K562 (cell line): ENCODE results near the gene ZNF213. TPM values are rescaled to one million over a fixed set of nuclear protein-coding genes. Genes with fewer than 3 reads are reported as not detected.

Experiments
- ATAC-seq: fragments of 200-7000 bp; cut with Tn5 transposase; 3 replicates; pipeline ENCODE4 v1.9.1; 2020; ENCODE audit warnings: moderate library complexity
- BruUV-seq: library from RNA; stranded (reverse); fragments of 400-500 nt; replicated peaks from 2 replicates; lab custom pipeline; 2021; lab: Mats Ljungman, UMichigan
- CTCF ChIA-PET: fragments of 300-600 bp; formaldehyde crosslinking; extraction: SDS; loops from one replicate; lab custom pipeline; 2021; ENCODE audit warnings: low intra/inter-chr PET ratio; lab: Yijun Ruan, JAX
- POLR2A ChIA-PET: fragments of 300-600, 350-650 bp; sonication (Branson Sonifier 250); formaldehyde crosslinking; extraction: SDS; loops from one replicate; lab custom pipeline; 2021; ENCODE audit warnings: antibody characterized with exemption, inconsistent platforms; lab: Yijun Ruan, JAX
- DNase-seq, 4 experiments: peaks; one replicate each; pipeline versions ENCODE4 v3.0.0 to v3.0.0-alpha.2; 2011 to 2018; ENCODE audit warnings: low spot score in 3 of 4, mixed read lengths in 3 of 4; ENCODE audit errors: extremely low read depth in 1 of 4
- FAIRE-seq: peaks from 2 replicates; lab custom pipeline; 2011; peaks lifted over from hg19 to GRCh38; lab: Jason Lieb, UNC
- H2AFZ ChIP-seq: 2 replicates; pipeline ENCODE4 v1.6.0; 2011; ENCODE audit warnings: low read depth, low read length, control low read depth, inconsistent platforms
- H3K27ac ChIP-seq: fragments of 200-600 bp; 3 replicates; pipeline ENCODE4 v1.8.0; 2011; ENCODE audit warnings: low read depth, mild to moderate bottlenecking, control low read depth, inconsistent platforms, low read length, moderate library complexity, mixed read lengths; ENCODE audit errors: extremely low read depth
- H3K27me3 ChIP-seq, 2 experiments: fragments of 300-600 bp in 1 of 2; 2 replicates in 1 of 2; 3 replicates in 1 of 2; pipeline versions ENCODE4 v1.6.0 to v1.8.0; 2011; ENCODE audit warnings: inconsistent platforms in 2 of 2, low read length in 2 of 2, mild to moderate bottlenecking in 1 of 2, mixed read lengths in 1 of 2, moderate library complexity in 1 of 2; ENCODE audit not compliant: control insufficient read depth in 2 of 2, insufficient read depth in 2 of 2
- H3K36me3 ChIP-seq: fragments of 300-600 bp; 3 replicates; pipeline ENCODE4 v1.8.0; 2011; ENCODE audit warnings: mild to moderate bottlenecking, low read length, inconsistent platforms; ENCODE audit not compliant: control insufficient read depth, insufficient read depth
- H3K4me1 ChIP-seq, 2 experiments: fragments of 200-600 bp in 1 of 2; replicated peaks in 1 of 2; 2 replicates in 1 of 2; 3 replicates in 1 of 2; pipeline versions ENCODE4 v1.5.1 to v1.8.0; 2011; ENCODE audit warnings: inconsistent platforms in 2 of 2, low read length in 2 of 2, mild to moderate bottlenecking in 1 of 2, mixed read lengths in 1 of 2, moderate library complexity in 1 of 2; ENCODE audit not compliant: control insufficient read depth in 2 of 2, insufficient read depth in 2 of 2
- H3K4me2 ChIP-seq: 2 replicates; pipeline ENCODE4 v1.6.1; 2011; ENCODE audit warnings: low read length, control low read depth, inconsistent platforms, mixed read lengths; ENCODE audit not compliant: insufficient read depth
- H3K4me3 ChIP-seq: fragments of 200-600 bp; sonication (generic), shearing (Covaris generic); 2 replicates; pipeline ENCODE4 v1.5.1; 2016; ENCODE audit warnings: control low read depth, inconsistent platforms
- H3K79me2 ChIP-seq: fragments of 200-600 bp; 3 replicates; pipeline ENCODE4 v1.8.0; 2011; ENCODE audit warnings: low read length, inconsistent platforms; ENCODE audit not compliant: control insufficient read depth, insufficient read depth
- H3K9ac ChIP-seq, 2 experiments: 2 replicates each; pipeline versions ENCODE4 v1.6.0 to v1.6.1; 2011; ENCODE audit warnings: low read depth in 2 of 2, low read length in 2 of 2, control low read depth in 1 of 2, inconsistent platforms in 1 of 2, mild to moderate bottlenecking in 1 of 2, mixed read lengths in 1 of 2; ENCODE audit not compliant: insufficient read depth in 1 of 2
- H3K9me1 ChIP-seq: one replicate; pipeline ENCODE4 v1.6.0; 2011; ENCODE audit warnings: inconsistent platforms, mild to moderate bottlenecking, low read length, moderate library complexity; ENCODE audit not compliant: control insufficient read depth, insufficient read depth
- H3K9me3 ChIP-seq: replicated peaks from 2 replicates; pipeline ENCODE4 v1.5.1; 2011; ENCODE audit warnings: low read depth, low read length, inconsistent platforms; ENCODE audit not compliant: control insufficient read depth, insufficient read depth
- H4K20me1 ChIP-seq: replicated peaks from 2 replicates; pipeline ENCODE4 v1.6.1; 2011; ENCODE audit warnings: low read length, inconsistent platforms, mixed read lengths; ENCODE audit not compliant: control insufficient read depth, insufficient read depth
- BRF2 ChIP-seq: IDR thresholded peaks from 3 replicates; pipeline ENCODE4 v1.6.1; 2011; ENCODE audit warnings: borderline replicate concordance, mild to moderate bottlenecking; ENCODE audit not compliant: insufficient read length, insufficient read depth
- HDAC8 ChIP-seq: fragments of 450-650 bp; IDR thresholded peaks from 2 replicates; pipeline ENCODE4 v1.6.1; 2016; ENCODE audit warnings: mild to moderate bottlenecking, missing genetic modification characterization, moderate library complexity, missing compliant biosample characterization
- HNRNPK ChIP-seq: fragments of 200-400 bp; formaldehyde crosslinking; IDR thresholded peaks from one replicate; pipeline ENCODE4 v1.6.1; 2018; ENCODE audit warnings: mild to moderate bottlenecking, low read depth, low read length; ENCODE audit not compliant: poor library complexity, severe bottlenecking
- KLF13 ChIP-seq: fragments of 450-650 bp; IDR thresholded peaks from 2 replicates; pipeline ENCODE4 v1.6.1; 2016; ENCODE audit warnings: missing genetic modification characterization, low read depth, mild to moderate bottlenecking, missing compliant biosample characterization, moderate library complexity, borderline replicate concordance
- NR2C2 ChIP-seq, 2 experiments: fragments of 200-800 bp in 1 of 2; sonication (Bioruptor generic) in 1 of 2; sonication (generic) in 1 of 2; formaldehyde crosslinking in 1 of 2; IDR thresholded peaks; 2 replicates each; pipeline versions ENCODE4 v1.6.1 to v1.8.0; 2016 to 2022; ENCODE audit warnings: mild to moderate bottlenecking in 1 of 2, missing compliant biosample characterization in 1 of 2, missing genetic modification characterization in 1 of 2, missing genetic modification reagents in 1 of 2
- POLR3A ChIP-seq: IDR thresholded peaks from 2 replicates; pipeline ENCODE4 v1.6.1; 2011; ENCODE audit warnings: borderline replicate concordance, mild to moderate bottlenecking, moderate library complexity; ENCODE audit not compliant: insufficient read length, insufficient read depth; ENCODE audit errors: extremely low read depth
- SNAPC5 ChIP-seq: fragments of 250-450 bp; sonication (Bioruptor Pico); IDR thresholded peaks from 2 replicates; pipeline ENCODE4 v1.8.0; 2021; ENCODE audit warnings: moderate library complexity, mild to moderate bottlenecking, inconsistent platforms
- TFE3 ChIP-seq: fragments of 450-650 bp; formaldehyde crosslinking; IDR thresholded peaks from 2 replicates; pipeline ENCODE4 v1.4.0; 2020; ENCODE audit warnings: mild to moderate bottlenecking, mixed read lengths
- ZBTB11 ChIP-seq, 3 experiments: fragments of 200-800 bp in 1 of 3; fragments of 250-450 bp in 1 of 3; fragments of 450-650 bp in 1 of 3; sonication (Bioruptor Pico) in 1 of 3; sonication (Bioruptor generic) in 1 of 3; formaldehyde crosslinking in 1 of 3; IDR thresholded peaks; 2 replicates each; pipeline versions ENCODE4 v1.6.1 to v1.8.0; 2016 to 2022; ENCODE audit warnings: mild to moderate bottlenecking in 2 of 3, missing genetic modification characterization in 2 of 3, missing compliant biosample characterization in 1 of 3, moderate library complexity in 1 of 3
- ZNF184 ChIP-seq: sonication (generic); formaldehyde crosslinking; IDR thresholded peaks from 2 replicates; pipeline ENCODE4 v1.5.0; 2020; ENCODE audit warnings: missing genetic modification reagents
- WGBS: fragments of 100-300 bp; shearing (Covaris generic); methylation state at CpG from one replicate; pipeline ENCODE4 v1.1.6; 2016; ENCODE audit warnings: low coverage, mixed read lengths; ENCODE audit not compliant: insufficient coverage; ENCODE audit errors: missing lambda C conversion rate; 5-methylcytosine and 5-hydroxymethylcytosine counted together
- in situ Hi-C: fragments of 300-500 bp; cut with MboI; formaldehyde crosslinking; loops from 4 replicates; pipeline ENCODE4 v1.15.0; 2018; ENCODE audit warnings: inconsistent platforms, mixed read lengths
- intact Hi-C: fragments of 100-400 bp; cut with micrococcal nuclease; formaldehyde crosslinking; loops from 2 replicates; pipeline ENCODE4 v1.14.2; 2022
- polyA plus RNA-seq, 8 experiments: library from polyadenylated mRNA; depleted of rRNA in 4 of 8; stranded (reverse) in 5 of 8; unstranded in 3 of 8; fragments of >200 nt; fragmentation: Nextera tagmentation in 2 of 8; fragmentation: Illumina TruSeq in 1 of 8; extraction: Ambion mirVana in 2 of 8; extraction: Trizol in 1 of 8; gene quantifications; 2 replicates each; pipeline versions ENCODE4 v1.2.1 to v1.2.3, GENCODE V29; 2011 to 2014; ENCODE audit warnings: inconsistent platforms in 1 of 8, missing spikeins in 1 of 8
- total RNA-seq, 7 experiments: library from RNA; depleted of rRNA in 6 of 7; stranded (reverse); fragments of >200 nt in 6 of 7; fragmentation: Illumina TruSeq in 2 of 7; extraction: Trizol in 2 of 7; gene quantifications; 2 replicates each; pipeline versions ENCODE4 v1.2.1 to v1.2.3, GENCODE V29; 2011 to 2021; ENCODE audit warnings: low replicate concordance in 1 of 7

The ZNF213 gene
- total and polyA plus RNA-seq, 9 of the 15 experiments (the other 6 are each of a cell fraction or from before 2014, with no cell fraction given) = 0.49 to 10.0 (median 1.8) TPM

- peak overlapping the region; percentile 68 to 97 for H3K9ac ChIP-seq
- TF ChIP-seq ZNF184 (CRISPR knock-in tag) = no peak
- TF ChIP-seq ZBTB11 (CRISPR knock-in tag; IDR thresholded peaks at IDR 0.05) = peak in 1 of 3 experiments; percentile 7; a peak in 1 of 6 replicates
- TF ChIP-seq SNAPC5 (CRISPR knock-in tag) = no peak
- no peak for TF ChIP-seq POLR3A
- TF ChIP-seq BRF2 = no peak
- no peak for TF ChIP-seq TFE3 (CRISPR knock-in tag)
- no peak for TF ChIP-seq KLF13
- no peak for TF ChIP-seq HDAC8 (tag)
- TF ChIP-seq NR2C2 (CRISPR knock-in tag; IDR thresholded peaks at IDR 0.05) = no peak
- TF ChIP-seq NR2C2 (tag; IDR thresholded peaks at IDR 0.05) = peak; percentile 11; the same call in 1 of the 2 replicates
- TF ChIP-seq HNRNPK = no peak
Measured at GRCh38 chr16:3112881-3113574, 21.8 kb upstream of the ZNF213 start.

More at GRCh38 chr16:3112881-3113574, 21.8 kb upstream of the ZNF213 start:
- Histone ChIP-seq H3K79me2 (peaks cover 12% of the 10 kb centered on the region), H3K36me3 (peaks cover 5% of the 10 kb centered on the region; the same call in 2 of the 3 replicates), H4K20me1 (no peaks in the 10 kb centered on the region; the same call in 1 of the 2 replicates), H3K4me3 (peak overlapping the region; percentile 87), H3K27me3 (no peaks in the 10 kb centered on the region), H2AFZ (peak overlapping the region; percentile 88), H3K4me2 (peak overlapping the region; percentile 91), H3K27ac (peak overlapping the region; percentile 25; the same call in 2 of the 3 replicates), H3K9me1 (no peaks in the 10 kb centered on the region), H3K9me3 (no peaks in the 10 kb centered on the region), H3K4me1 (peaks cover 9 to 34% of the 10 kb centered on the region in 2 experiments; a peak in 4 of 5 replicates)
- peak; percentile 48 for ATAC-seq
- peak in 2 of 4 experiments; percentile 31 to 33 for DNase-seq
- ChIA-PET CTCF (no interaction called here), POLR2A (interaction anchor here (0.6 to 1.6 kb wide), 6 partner anchors 8 to 361 kb away, joined by 3 to 5 read pairs (median 3); no protein-coding TSS in a partner anchor)
- TSS peak; percentile 64 for BruUV-seq
- in situ Hi-C loops (no loop called here), intact Hi-C loops (no loop called here)
- peak; percentile 67 for FAIRE-seq
- 1% methylated on average over 19 of the region's 19 CpGs for WGBS
